ENCODE measurements around the gene UBQLN1. TPM values are rescaled to one million over a fixed set of nuclear protein-coding genes. Genes with fewer than 3 reads are reported as not detected.

Gene UBQLN1
- total RNA-seq, 1 experiment from 2014 or later, result 111 TPM

DNA sequence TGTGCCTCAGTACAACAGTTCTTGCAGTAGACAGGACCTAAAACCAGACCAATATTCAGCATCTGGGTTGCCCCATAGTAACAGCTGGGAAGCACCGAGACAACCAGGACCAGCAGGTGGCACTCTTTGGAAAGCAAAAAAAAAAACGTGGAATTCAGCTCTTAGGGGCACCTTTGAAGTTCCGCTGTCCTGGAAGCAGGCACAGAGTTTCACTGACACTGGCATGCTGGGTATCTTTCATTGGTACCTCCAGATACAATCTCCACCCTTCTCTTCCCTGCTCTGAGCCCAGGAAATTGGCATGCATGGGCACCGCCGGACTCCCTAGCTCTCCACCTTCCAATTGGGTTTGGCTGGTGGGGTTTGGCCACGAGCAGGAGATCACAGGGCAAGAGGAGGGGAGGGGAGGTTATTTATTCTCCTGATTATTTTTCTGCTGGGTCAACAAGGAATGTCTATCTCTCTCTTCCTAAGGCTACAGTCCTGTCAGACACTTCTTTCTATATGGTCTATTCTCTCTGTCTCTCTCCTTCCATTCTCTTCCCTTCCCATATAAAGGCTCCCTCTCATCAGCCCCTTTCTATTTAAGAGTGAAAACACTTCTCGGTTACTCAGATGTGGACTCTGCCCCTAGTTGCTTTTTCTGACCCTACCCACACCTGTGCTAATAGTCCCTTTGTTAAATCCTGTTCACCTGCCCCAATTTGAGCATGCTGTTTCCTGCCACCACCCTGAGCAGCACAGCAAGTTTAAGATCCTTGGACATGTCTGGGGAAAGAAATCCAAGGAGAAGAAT lies 86.7 kb downstream of the UBQLN1 start:
- no peak overlapping the region for H3K23ac ChIP-seq (ENCODE audit: insufficient read length, low read depth, low read length)
- no peak overlapping the region for H2BK15ac ChIP-seq (ENCODE audit: low read depth, low read length)
- H3K27me3 Mint-ChIP-seq (ENCODE audit: low read depth), result peaks cover 19% of the 10 kb centered on the region
- no peak overlapping the region for H4K5ac ChIP-seq (ENCODE audit: insufficient read length, low read depth, low read length)
- H3K23me2 ChIP-seq (ENCODE audit: insufficient read length, low read depth, low read length, poor library complexity, severe bottlenecking), result peaks cover 3% of the 10 kb centered on the region
- no peak overlapping the region for H3K4ac ChIP-seq (ENCODE audit: low read depth, low read length)
- H3K27ac Mint-ChIP-seq, result no peak overlapping the region
- peak; percentile 79 for TF ChIP-seq CTCF (conservative IDR thresholded peaks at IDR 0.05)
- WGBS (ENCODE audit: extremely low coverage, insufficient read length, low lambda C conversion rate), result no CpG with 5 or more reads among the region's 7 CpGs
- no peak overlapping the region for H4K91ac ChIP-seq (ENCODE audit: insufficient read length, low read depth, low read length)
- H3K18ac ChIP-seq (ENCODE audit: insufficient read length, low read depth, low read length), result no peak overlapping the region
- H2AK5ac ChIP-seq (ENCODE audit: insufficient read length, low read length), result no peak overlapping the region
- no peaks in the 10 kb centered on the region for H3K4me1 ChIP-seq (ENCODE audit: insufficient read depth, low read length)
- no peak overlapping the region for H3T11ph ChIP-seq (ENCODE audit: low read length)
- H3K9me3 Mint-ChIP-seq, result no peaks in the 10 kb centered on the region
- H3K9me3 ChIP-seq (ENCODE audit: control insufficient read depth, low read depth, low read length), result no peaks in the 10 kb centered on the region
- peak overlapping the region; percentile 24 to 47; a peak in 4 of 5 replicates for H3K4me3 Mint-ChIP-seq
- peak overlapping the region; percentile 16 for H3K4me2 ChIP-seq (ENCODE audit: insufficient read depth, insufficient read length, low read length)
- H3K27ac ChIP-seq (ENCODE audit: insufficient read length, low read depth, low read length), result no peak overlapping the region
- no peaks in the 10 kb centered on the region for H3K27me3 ChIP-seq (ENCODE audit: insufficient read depth, low read length)
- H4K20me1 ChIP-seq (ENCODE audit: control insufficient read depth, insufficient read depth, insufficient read length), result no peaks in the 10 kb centered on the region
- no peaks in the 10 kb centered on the region for H3K79me1 ChIP-seq (ENCODE audit: insufficient read depth, low read depth, low read length, poor library complexity, severe bottlenecking)
- H2BK20ac ChIP-seq (ENCODE audit: low read depth, low read length, poor library complexity, severe bottlenecking), result no peak overlapping the region
- H3K4me1 Mint-ChIP-seq, result peaks cover 21 to 22% of the 10 kb centered on the region in 2 experiments
- H2BK120ac ChIP-seq (ENCODE audit: low read depth, low read length, poor library complexity, severe bottlenecking), result no peak overlapping the region
- H2BK12ac ChIP-seq (ENCODE audit: insufficient read length, low read depth, low read length), result no peak overlapping the region
- peak; percentile 71 for DNase-seq
- H2BK5ac ChIP-seq (ENCODE audit: insufficient read length, low read length), result no peak overlapping the region
- no peaks in the 10 kb centered on the region for H3K79me2 ChIP-seq (ENCODE audit: insufficient read depth, low read length)
- H2AFZ ChIP-seq (ENCODE audit: low read length), result no peak overlapping the region
- no peak overlapping the region for H3K9ac ChIP-seq (ENCODE audit: extremely low read depth, insufficient read length, low read length)
- H3K14ac ChIP-seq (ENCODE audit: insufficient read depth, low read length), result no peak overlapping the region
- no peak overlapping the region for H4K8ac ChIP-seq (replicated peaks; ENCODE audit: insufficient read length, low read depth, low read length)
- no peaks in the 10 kb centered on the region for H3K36me3 Mint-ChIP-seq (ENCODE audit: insufficient read depth in 1 of 3, low read depth in 3 of 3)
- H3K56ac ChIP-seq (ENCODE audit: insufficient read length, low read depth, low read length), result no peak overlapping the region

Data from H9 (cell line).